DOHH2 (cell line): ENCODE results near the gene TRAK2.

Source experiments
- H3F3A ChIP-seq: fragments of 200-600 bp; sonication (generic), shearing (Covaris generic); 2 replicates; pipeline ENCODE4 v1.6.0; 2016; ENCODE audit warnings: antibody characterized with exemption, mild to moderate bottlenecking; ENCODE audit not compliant: control insufficient read depth, insufficient read depth
- H3K27ac ChIP-seq: fragments of 200-600 bp; sonication (generic); 2 replicates; pipeline ENCODE4 v1.5.1; 2014; ENCODE audit warnings: low read depth, mild to moderate bottlenecking, low read length, moderate library complexity
- H3K27me3 ChIP-seq: fragments of 200-600 bp; sonication (generic); 2 replicates; pipeline ENCODE4 v1.6.1; 2014; ENCODE audit warnings: mild to moderate bottlenecking, low read length, mixed read lengths; ENCODE audit not compliant: control insufficient read depth
- H3K36me3 ChIP-seq: fragments of 200-600 bp; sonication (generic); 2 replicates; pipeline ENCODE4 v1.6.1; 2014; ENCODE audit warnings: mild to moderate bottlenecking, low read length, moderate library complexity, mixed read lengths; ENCODE audit not compliant: control insufficient read depth
- H3K4me1 ChIP-seq: fragments of 200-600 bp; sonication (generic); 2 replicates; pipeline ENCODE4 v1.6.1; 2014; ENCODE audit warnings: mild to moderate bottlenecking, low read length, mixed read lengths; ENCODE audit not compliant: control insufficient read depth
- H3K4me2 ChIP-seq: fragments of 200-600 bp; sonication (generic); 2 replicates; pipeline ENCODE4 v1.6.0; 2014; ENCODE audit warnings: mild to moderate bottlenecking, low read length, moderate library complexity
- H3K4me3 ChIP-seq: fragments of 200-600 bp; sonication (generic); 2 replicates; pipeline ENCODE4 v1.5.1; 2014; ENCODE audit warnings: mild to moderate bottlenecking, low read length, mixed read lengths
- H3K79me2 ChIP-seq: fragments of 200-600 bp; sonication (generic); 2 replicates; pipeline ENCODE4 v1.6.1; 2014; ENCODE audit warnings: mild to moderate bottlenecking, low read length, mixed read lengths; ENCODE audit not compliant: control insufficient read depth
- H3K9me2 ChIP-seq: fragments of 200-600 bp; sonication (generic); replicated peaks from 2 replicates; pipeline ENCODE4 v1.6.1; 2014; ENCODE audit warnings: mild to moderate bottlenecking, low read length, mixed read lengths; ENCODE audit not compliant: control insufficient read depth
- H3K9me3 ChIP-seq: fragments of 200-600 bp; sonication (generic); 2 replicates; pipeline ENCODE4 v1.6.1; 2014; ENCODE audit warnings: antibody characterized with exemption, low read length, mixed read lengths; ENCODE audit not compliant: control insufficient read depth, insufficient read depth
- H4K20me1 ChIP-seq: fragments of 200-600 bp; sonication (generic); 2 replicates; pipeline ENCODE4 v1.6.0; 2014; ENCODE audit warnings: low read depth, mild to moderate bottlenecking, antibody characterized with exemption, low read length, moderate library complexity; ENCODE audit not compliant: control insufficient read depth, insufficient read depth
- EZH2phosphoT487 ChIP-seq: fragments of 200-600 bp; sonication (generic); IDR thresholded peaks from 2 replicates; pipeline ENCODE4 v1.6.1; 2017; ENCODE audit warnings: borderline replicate concordance, mild to moderate bottlenecking, antibody characterized with exemption, low read length, moderate library complexity, mixed read lengths
- TF ChIP-seq, protein P1 (sequence below): fragments of 200-600 bp; sonication (generic); IDR thresholded peaks from one replicate; pipeline ENCODE4 v1.5.1; 2014; ENCODE audit warnings: antibody characterized with exemption, mild to moderate bottlenecking, low read depth, low read length; ENCODE audit not compliant: poor library complexity, severe bottlenecking

Gene TRAK2

DNA sequence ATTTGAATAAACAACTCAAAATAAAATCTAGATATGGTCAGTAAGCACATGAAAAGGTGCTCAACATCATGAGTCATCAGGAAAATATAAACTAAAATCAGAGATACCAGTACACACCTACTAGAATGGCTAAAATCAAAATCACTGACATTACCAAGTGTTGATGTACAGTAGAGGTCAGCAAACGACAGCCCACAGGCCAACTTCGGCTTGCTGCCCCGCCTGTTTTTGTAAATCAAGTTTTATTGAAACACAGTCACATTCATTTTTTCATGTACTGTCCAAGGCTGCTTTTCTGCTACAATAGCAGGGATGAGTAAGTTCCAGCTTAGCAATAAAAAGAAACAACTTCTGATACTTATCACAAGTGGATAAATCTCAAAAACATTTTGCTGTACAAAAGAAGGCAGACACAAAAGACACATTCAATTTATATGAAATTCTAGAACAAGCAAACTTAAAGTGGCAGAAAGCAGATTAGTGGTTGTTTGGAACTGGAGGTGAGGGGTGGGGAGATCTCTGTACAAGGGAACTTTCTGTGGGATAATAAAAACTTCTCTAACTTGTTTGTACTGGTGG lies 32.1 kb downstream of the TRAK2 start:
- Histone ChIP-seq H4K20me1 (no peaks in the 10 kb centered on the region), H3K36me3 (peaks cover 3% of the 10 kb centered on the region; the same call in 1 of the 2 replicates), H3K9me3 (no peaks in the 10 kb centered on the region), H3K4me2 (no peak overlapping the region), H3K79me2 (peaks cover 3% of the 10 kb centered on the region; the same call in 1 of the 2 replicates), H3K27ac (no peak overlapping the region), H3K4me3 (no peak overlapping the region), H3K4me1 (peaks cover 15% of the 10 kb centered on the region), H3F3A (0 out of 2 replicates have a peak, but pooled peaks cover 5% of the 10 kb centered on the region), H3K27me3 (no peaks in the 10 kb centered on the region), H3K9me2 (no peaks in the 10 kb centered on the region)
- TF ChIP-seq, protein P1, sequence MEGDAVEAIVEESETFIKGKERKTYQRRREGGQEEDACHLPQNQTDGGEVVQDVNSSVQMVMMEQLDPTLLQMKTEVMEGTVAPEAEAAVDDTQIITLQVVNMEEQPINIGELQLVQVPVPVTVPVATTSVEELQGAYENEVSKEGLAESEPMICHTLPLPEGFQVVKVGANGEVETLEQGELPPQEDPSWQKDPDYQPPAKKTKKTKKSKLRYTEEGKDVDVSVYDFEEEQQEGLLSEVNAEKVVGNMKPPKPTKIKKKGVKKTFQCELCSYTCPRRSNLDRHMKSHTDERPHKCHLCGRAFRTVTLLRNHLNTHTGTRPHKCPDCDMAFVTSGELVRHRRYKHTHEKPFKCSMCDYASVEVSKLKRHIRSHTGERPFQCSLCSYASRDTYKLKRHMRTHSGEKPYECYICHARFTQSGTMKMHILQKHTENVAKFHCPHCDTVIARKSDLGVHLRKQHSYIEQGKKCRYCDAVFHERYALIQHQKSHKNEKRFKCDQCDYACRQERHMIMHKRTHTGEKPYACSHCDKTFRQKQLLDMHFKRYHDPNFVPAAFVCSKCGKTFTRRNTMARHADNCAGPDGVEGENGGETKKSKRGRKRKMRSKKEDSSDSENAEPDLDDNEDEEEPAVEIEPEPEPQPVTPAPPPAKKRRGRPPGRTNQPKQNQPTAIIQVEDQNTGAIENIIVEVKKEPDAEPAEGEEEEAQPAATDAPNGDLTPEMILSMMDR = no peak
- no peak for TF ChIP-seq EZH2phosphoT487

DNA sequence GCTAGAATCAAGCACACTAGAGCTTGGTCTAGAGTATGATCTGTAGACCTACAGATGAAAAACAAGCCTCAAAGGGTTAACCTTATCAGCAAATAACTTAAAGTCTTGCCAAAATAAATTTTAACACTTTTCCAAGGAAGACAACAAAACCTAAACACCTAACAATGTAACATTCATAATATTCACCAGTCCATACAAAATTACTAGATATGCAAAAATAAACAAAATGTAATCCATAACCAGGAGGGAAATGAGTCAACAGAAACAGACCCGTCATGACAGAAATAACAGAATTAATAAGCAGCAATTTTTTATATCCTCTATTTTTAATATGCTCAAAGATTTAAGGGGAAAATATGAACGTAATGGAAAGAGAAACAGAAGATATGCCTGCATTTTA lies 36.1 kb downstream of the TRAK2 start:
- Histone ChIP-seq H3K36me3 (no peaks in the 10 kb centered on the region; the same call in 1 of the 2 replicates), H3K79me2 (peaks cover 18% of the 10 kb centered on the region), H3K4me2 (peak overlapping the region; percentile 62), H3K4me1 (peaks cover 26% of the 10 kb centered on the region), H3K9me3 (no peaks in the 10 kb centered on the region), H3K4me3 (no peak overlapping the region), H3K27ac (no peak overlapping the region), H3F3A (no peaks in the 10 kb centered on the region), H3K27me3 (no peaks in the 10 kb centered on the region), H4K20me1 (no peaks in the 10 kb centered on the region), H3K9me2 (no peaks in the 10 kb centered on the region)
- TF ChIP-seq, protein P1 = no peak
- TF ChIP-seq EZH2phosphoT487 = no peak

DNA sequence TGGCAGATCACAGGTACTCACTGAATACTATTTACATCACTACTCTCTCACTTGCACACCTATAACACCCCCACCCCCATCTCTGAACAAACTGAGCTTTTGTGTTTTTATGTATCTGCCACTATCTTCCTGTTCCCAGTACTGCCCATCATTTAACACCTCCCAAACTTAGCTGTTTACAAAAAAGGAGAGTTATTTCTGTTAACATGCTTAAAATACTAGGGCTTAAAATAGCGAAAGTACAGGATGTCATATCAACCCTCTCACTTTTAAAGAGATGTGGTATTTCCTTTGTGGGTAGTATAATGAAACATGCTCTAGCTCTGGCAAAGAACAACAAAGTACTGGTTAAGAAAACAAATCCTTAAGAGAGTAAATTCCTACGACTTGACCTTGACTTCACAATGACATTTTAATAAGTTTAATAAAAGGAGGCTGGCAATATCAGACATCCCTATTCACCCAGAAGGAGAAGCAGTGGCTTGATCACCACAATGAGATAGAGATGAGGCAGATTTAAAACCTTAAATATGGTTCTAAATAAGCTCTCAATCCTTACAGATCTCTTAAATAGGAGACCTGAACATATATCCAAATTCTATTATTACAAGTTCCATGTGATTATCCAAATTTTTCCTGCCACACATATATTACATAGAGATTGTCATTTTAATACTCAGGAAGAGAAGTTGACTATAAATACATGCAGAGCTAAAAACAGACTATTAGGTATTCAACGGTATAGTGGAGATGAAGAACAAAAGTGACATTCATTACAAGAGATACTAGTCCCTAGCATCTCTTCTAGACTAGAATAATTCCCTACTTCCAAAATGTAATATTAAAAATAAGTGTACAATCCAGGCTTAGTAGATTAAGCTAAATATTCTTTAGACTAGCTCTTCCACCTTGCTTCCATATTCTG lies 36.9 kb downstream of the TRAK2 start:
- H3K27me3 ChIP-seq = no peaks in the 10 kb centered on the region
- H3K4me3 ChIP-seq = peak overlapping the region; percentile 46
- no peaks in the 10 kb centered on the region for H3K36me3 ChIP-seq
- no peaks in the 10 kb centered on the region for H3K9me3 ChIP-seq
- peaks cover 18% of the 10 kb centered on the region for H3K79me2 ChIP-seq
- H3F3A ChIP-seq = no peaks in the 10 kb centered on the region
- H3K9me2 ChIP-seq = no peaks in the 10 kb centered on the region
- H4K20me1 ChIP-seq = no peaks in the 10 kb centered on the region
- H3K27ac ChIP-seq = peak overlapping the region; percentile 32
- peaks cover 26% of the 10 kb centered on the region for H3K4me1 ChIP-seq
- no peak for TF ChIP-seq EZH2phosphoT487
- TF ChIP-seq, protein P1 = no peak
- peak overlapping the region; percentile 62 for H3K4me2 ChIP-seq
